ENCODE measurements around the gene MTA3. TPM values are rescaled to one million over a fixed set of nuclear protein-coding genes. Genes with fewer than 3 reads are reported as not detected.

Gene MTA3
- total and polyA plus RNA-seq, 2 of the 8 experiments (the other 6 are each of a cell fraction or from before 2014, with no cell fraction given) = 125 to 184 TPM

DNA sequence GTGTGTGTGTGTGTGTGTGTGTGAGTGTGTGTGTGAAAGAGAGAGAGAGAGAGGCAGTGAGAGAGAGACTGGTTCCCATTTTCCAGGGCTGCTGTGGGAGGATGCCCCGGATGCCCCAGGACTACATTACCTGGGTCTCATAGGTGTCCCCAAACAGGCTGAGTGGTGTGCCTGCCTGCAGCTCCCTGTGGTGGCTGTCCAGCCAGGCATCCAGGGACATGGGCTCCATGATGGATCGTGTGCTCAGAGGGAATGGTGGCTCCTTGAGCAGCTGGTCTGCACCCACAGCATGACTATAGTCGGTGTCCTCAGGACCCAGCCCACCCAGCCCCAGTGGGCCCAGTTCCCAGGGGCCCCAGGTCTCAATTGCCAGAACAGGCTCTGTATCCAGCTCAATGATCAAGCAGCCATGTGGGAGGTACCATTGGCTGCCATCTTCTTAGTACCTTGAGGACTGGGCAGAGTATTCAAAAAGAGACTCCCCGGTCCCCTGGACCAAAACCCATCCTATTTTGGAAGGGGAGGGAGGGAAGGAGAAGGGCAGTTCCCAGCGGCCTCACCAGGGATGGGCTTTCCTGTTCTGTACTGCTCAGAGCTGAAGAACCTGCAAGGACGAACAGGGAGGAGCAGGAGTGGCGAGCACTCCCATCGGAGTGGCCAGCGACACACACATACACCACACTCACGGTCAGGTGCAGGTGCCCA, 201.3 kb downstream of the MTA3 start (continued):
- TF ChIP-seq RXRA (IDR thresholded peaks at IDR 0.05; ENCODE audit: insufficient read depth, low read depth, low read length) (no peak), SIN3A (conservative IDR thresholded peaks at IDR 0.05 in 1 of 2, IDR thresholded peaks at IDR 0.05 in 1 of 2; ENCODE audit: low read depth in 1 of 2, low read length in 2 of 2) (no peak), GTF2F1 (IDR thresholded peaks at IDR 0.05; ENCODE audit: borderline replicate concordance, low read depth, low read length) (no peak), HDAC2 (IDR thresholded peaks at IDR 0.05; ENCODE audit: borderline replicate concordance in 1 of 2, low read depth in 2 of 2, low read length in 2 of 2) (no peak), SUZ12 (IDR thresholded peaks at IDR 0.05; ENCODE audit: low read length) (no peak), CHD1 (IDR thresholded peaks at IDR 0.05; ENCODE audit: low read depth, low read length) (no peak)

All from H1 (cell line).